ENCODE measurements around the gene KRTAP23-1. TPM values are rescaled to one million over a fixed set of nuclear protein-coding genes. Genes with fewer than 3 reads are reported as not detected.

Gene KRTAP23-1
- total RNA-seq, 6 experiments from 2014 or later: not detected

GRCh38 chr21:30333736-30334135, 14.7 kb downstream of the KRTAP23-1 start:
- Mint-ChIP-seq H3K27me3 (ENCODE audit: insufficient read depth) (no peaks in the 10 kb centered on the region), H3K27ac (no peak overlapping the region)
- no peak for TF ChIP-seq CTCF (IDR thresholded peaks at IDR 0.05)

GRCh38 chr21:30332681-30333080, 15.7 kb downstream of the KRTAP23-1 start:
- no peak overlapping the region for H3K27ac Mint-ChIP-seq
- peaks cover 36% of the 10 kb centered on the region for H3K9me3 Mint-ChIP-seq
- H3K27me3 Mint-ChIP-seq (ENCODE audit: insufficient read depth): no peaks in the 10 kb centered on the region
- no peaks in the 10 kb centered on the region for H3K4me1 Mint-ChIP-seq (ENCODE audit: low read depth)
- H3K4me3 Mint-ChIP-seq: no peak overlapping the region
- TF ChIP-seq CTCF (IDR thresholded peaks at IDR 0.05): no peak
- H3K36me3 Mint-ChIP-seq (ENCODE audit: low read depth): no peaks in the 10 kb centered on the region
- no peak for DNase-seq

More at GRCh38 chr21:30333736-30334135, 14.7 kb downstream of the KRTAP23-1 start:
- no peaks in the 10 kb centered on the region for H3K36me3 Mint-ChIP-seq (ENCODE audit: low read depth)
- no peaks in the 10 kb centered on the region for H3K4me1 Mint-ChIP-seq (ENCODE audit: low read depth)
- no peak for DNase-seq
- peaks cover 42% of the 10 kb centered on the region for H3K9me3 Mint-ChIP-seq
- H3K4me3 Mint-ChIP-seq: no peak overlapping the region

GRCh38 chr21:30329203-30329875, 19.1 kb downstream of the KRTAP23-1 start:
- Mint-ChIP-seq H3K27ac (no peak overlapping the region), H3K4me1 (ENCODE audit: low read depth) (no peaks in the 10 kb centered on the region), H3K36me3 (ENCODE audit: low read depth) (peaks cover 4% of the 10 kb centered on the region; the same call in 1 of the 2 replicates), H3K27me3 (ENCODE audit: insufficient read depth) (no peaks in the 10 kb centered on the region), H3K4me3 (no peak overlapping the region), H3K9me3 (peaks cover 39% of the 10 kb centered on the region)
- no peak for TF ChIP-seq CTCF (IDR thresholded peaks at IDR 0.05)
- no peak for DNase-seq

GRCh38 chr21:30326390-30326789, 22.0 kb downstream of the KRTAP23-1 start:
- DNase-seq: no peak
- peaks cover 46% of the 10 kb centered on the region for H3K9me3 Mint-ChIP-seq
- H3K36me3 Mint-ChIP-seq (ENCODE audit: low read depth): peaks cover 5% of the 10 kb centered on the region; the same call in 1 of the 2 replicates
- no peaks in the 10 kb centered on the region for H3K4me1 Mint-ChIP-seq (ENCODE audit: low read depth)
- no peak for TF ChIP-seq CTCF (IDR thresholded peaks at IDR 0.05)
- no peaks in the 10 kb centered on the region for H3K27me3 Mint-ChIP-seq (ENCODE audit: insufficient read depth)
- no peak overlapping the region for H3K4me3 Mint-ChIP-seq
- no peak overlapping the region for H3K27ac Mint-ChIP-seq

GRCh38 chr21:30320215-30320614, 28.2 kb downstream of the KRTAP23-1 start, which contains the start of gene KRTAP26-1:
KRTAP26-1 (minus strand) TSS chr21:30320315; CDS start chr21:30320035, 280 bp downstream.
- Mint-ChIP-seq H3K27me3 (ENCODE audit: insufficient read depth) (no peaks in the 10 kb centered on the region), H3K4me1 (ENCODE audit: low read depth) (no peaks in the 10 kb centered on the region), H3K9me3 (peaks cover 49% of the 10 kb centered on the region), H3K4me3 (no peak within 1 kb of the TSS), H3K27ac (no peak within 1 kb of the TSS), H3K36me3 (ENCODE audit: low read depth) (peaks cover 5% of the 10 kb centered on the region; the same call in 1 of the 2 replicates)
- TF ChIP-seq CTCF (IDR thresholded peaks at IDR 0.05): no peak
- DNase-seq: no peak
